Fibroblast of peridontal ligament (primary cell): ENCODE measurements around the gene CSF2RB.

Experiments used
- DNase-seq: peaks from one replicate; pipeline ENCODE4 v3.0.0-alpha.2; 2010; ENCODE audit errors: extremely low read depth

The CSF2RB gene

DNA sequence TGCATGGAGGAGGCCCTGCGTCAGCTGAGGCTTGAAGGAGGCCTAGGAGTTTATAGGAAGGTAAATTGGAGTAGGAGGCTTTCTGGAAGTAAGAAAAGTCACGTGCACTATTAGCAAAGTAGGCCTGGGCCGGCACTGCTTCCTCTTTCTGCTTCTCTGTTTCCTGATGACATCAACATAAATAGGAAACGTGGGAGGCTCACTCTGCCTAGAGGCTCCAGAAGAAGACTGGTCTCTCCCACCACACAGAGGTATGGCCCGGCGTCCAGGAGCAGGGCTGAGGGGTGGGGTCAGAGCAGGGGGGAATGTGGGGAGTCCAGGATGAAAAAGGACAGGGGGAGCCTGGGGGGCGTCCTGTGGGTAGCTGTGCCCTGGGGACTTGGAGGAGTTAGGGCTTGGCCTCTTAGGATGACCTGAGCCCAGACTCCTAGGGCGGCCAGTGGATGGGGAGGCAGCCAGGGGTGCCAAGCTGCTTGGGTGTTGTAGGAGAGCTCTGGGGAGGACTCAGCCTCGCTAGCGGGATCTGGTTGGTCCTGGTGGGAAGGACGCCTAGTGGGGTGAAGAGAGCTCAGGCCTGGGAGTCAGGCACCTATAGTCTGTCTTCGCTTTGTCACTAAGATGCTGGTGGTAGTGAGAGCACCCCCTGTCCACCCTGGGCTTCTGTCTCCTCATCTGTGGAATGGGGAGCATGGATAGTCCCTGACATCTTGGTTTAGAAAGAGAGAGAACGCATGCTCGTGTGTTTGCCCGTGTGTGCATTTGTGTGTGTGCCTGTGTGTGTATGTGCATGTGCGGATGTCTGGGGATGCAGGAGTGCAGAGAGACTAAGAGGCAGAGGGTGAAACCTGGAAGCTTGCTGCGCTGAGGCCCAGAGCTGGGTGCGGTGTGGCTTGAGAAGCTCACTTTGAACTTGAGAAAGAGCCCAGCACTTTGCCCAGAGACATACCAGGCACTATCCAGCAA lies at the start of gene CSF2RB:
TSS of gene CSF2RB (plus strand) at position 202 of the 963 bp plus-strand sequence. CDS start 8,580 bp downstream, outside the sequence.
- DNase-seq, result no peak

DNA sequence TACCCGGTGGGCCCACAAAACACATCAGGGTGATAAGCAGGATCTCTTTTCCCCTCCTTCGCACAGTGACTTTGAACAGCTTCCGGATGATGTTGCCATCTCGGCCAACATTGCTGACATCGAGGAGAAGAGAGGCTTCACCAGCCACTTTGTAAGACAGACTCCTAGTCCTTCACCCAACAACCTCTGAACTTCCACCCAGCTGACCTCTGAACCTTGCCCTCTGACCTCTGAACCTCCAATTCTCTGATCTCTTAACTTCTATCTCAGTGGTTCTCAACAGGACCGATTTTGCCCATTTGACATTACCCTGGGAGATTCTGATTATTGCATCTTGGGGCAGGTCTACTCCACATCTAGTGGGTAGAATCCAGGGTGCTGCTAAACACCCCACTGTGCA lies 49.4 kb upstream of the CSF2RB start:
- no peak for DNase-seq

DNA sequence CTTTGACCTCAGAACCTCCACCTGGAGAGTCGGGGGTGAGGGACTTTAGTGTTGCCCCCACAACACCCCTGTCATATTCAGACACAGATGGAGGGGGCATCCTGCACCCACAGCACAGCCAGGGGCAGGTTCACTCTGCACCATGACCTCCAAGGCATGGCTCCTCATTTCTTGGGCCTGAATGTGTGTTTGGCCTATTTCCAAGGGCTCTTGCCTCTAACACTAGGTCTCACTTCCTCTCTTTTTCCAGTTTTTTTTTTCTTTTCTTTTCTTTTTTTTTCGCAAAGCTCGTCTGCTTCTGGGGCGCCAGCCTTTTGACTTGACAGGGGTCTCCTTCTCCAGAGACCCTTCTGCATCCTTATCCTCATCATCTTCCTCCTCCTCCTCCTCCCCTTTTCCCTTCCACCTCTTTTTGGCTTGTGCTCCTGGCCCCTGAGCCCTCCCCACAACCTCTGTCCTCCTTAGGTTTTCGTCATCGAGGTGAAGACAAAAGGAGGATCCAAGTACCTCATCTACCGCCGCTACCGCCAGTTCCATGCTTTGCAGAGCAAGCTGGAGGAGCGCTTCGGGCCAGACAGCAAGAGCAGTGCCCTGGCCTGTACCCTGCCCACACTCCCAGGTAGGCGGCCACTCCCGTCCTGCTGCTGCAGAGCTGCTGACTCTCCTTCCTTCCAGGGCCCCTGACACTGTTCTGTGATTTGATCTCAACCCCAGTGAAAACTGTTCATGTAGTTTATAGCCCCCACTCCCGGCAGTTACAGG lies 48.8 kb upstream of the CSF2RB start:
- DNase-seq, result no peak

DNA sequence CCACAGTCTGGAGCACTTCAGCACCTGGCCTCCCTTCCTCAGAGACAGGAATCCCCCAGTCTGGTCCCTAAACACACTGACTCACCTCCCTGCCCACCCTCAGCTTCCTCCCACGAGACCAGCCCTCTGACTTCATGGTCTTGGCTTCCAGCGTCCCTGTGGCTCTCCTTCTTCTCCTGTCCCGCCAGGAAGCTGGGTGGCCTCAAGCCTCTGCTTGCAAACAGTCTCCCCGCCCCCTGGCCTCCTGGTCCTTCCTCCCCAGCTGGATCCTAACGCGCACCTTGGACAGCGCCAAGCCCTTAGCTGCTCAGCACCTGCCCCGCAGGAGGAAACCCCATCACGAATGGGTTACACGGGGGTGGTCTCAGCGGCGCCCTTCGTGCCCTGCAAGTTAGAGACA lies 48.1 kb upstream of the CSF2RB start:
- no peak for DNase-seq

DNA sequence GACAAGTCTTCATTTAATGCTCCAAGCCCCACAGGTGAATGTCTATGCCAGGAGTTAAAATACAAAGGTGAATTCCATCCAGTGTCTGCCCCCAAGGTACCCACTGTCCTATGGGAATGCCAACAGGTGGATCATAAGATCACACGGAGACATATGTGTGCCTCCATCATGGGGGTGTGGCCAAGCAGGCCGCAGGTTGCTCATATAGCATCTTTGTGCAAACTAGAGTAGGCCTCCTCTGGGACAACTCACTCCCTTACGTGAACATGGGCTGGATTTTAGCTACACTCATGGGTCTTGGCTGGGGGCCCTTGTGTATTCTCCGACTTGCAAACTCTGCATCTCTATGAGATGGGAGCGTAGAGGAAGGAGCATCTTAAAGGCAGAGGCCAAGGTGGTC lies 45.7 kb upstream of the CSF2RB start:
- no peak for DNase-seq

DNA sequence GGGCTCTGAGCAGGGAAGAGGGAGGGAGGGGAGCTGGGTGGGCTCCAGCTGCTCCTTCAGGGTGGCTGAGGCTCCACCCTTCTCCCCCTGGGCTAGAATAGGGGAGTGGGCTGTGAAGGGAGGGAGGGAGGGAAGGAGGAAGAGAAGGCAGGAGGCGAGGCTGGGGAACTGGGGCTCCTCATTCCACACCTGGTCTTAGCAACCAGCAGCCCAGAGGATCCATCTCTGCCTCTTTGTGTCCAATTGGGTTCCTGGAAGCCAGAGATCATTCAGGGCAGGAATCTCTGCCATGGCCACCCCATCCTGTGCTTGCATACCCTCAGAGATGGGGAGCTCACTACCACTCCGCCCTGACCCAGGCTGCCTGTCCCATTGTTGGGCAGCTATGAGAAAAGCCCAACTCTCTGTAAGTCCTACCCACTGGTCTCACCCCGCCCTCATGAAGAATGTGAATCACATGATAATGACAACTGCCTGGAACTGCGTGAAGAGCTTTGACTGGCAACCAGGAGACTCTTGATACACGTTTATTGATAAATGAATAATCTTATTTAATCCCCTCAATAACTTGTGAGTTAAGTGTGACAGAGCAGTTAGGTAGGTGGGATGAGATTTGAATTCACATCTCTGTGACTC lies 44.8 kb upstream of the CSF2RB start:
- no peak for DNase-seq

DNA sequence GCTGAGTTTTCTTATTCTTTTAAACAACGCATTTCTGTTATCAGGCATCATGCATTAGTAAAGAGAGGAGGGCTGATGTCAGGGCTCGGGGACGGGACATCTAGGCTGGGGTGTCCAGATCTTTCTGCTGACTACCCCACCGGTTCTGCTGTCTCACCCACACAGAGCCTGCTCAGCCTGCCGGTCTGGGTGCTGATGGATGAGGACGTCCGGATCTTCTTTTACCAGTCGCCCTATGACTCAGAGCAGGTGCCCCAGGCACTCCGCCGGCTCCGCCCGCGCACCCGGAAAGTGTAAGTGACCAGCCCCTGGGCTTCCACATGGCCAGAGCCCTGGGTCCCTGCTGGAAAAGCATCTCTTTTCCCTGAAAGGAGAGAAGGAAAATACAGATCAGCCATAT lies 43.2 kb upstream of the CSF2RB start:
- no peak for DNase-seq

DNA sequence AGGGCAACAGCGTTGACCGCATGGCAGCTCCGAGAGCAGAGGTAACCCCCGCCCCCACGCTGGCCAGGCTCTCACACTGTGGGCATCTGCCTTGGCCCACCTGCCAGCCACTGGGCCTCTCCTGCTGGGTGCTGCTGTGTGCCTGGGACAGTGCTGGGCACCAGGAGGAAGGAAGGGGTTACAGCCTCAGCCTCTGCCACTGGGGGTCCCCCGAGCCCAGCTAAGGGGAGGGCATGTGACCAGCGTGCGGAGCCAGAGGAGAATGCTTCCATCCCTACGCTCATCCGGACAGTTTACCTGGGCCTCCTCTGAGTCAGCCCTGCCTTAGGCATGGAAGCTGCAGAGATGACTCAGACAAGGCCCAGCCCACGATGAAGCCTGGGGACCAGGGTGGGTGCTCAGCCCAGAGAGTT lies 41.8 kb upstream of the CSF2RB start:
- no peak for DNase-seq

DNA sequence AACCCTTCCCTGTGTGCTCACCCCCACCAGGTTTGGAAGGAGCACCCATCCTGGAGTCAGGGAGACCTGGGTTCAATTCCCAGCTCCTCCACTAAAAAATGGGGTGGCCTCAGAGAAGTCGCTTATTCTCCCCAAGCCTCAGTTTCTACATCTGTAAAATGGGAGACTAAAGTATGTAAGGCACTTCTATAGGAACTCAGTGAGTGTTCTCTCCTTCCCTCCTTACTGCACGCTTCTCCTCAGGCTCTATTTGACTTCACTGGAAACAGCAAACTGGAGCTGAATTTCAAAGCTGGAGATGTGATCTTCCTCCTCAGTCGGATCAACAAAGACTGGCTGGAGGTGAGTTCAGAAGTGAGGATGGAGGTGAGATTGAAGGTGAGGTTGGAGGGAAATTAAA lies 41.3 kb upstream of the CSF2RB start:
- DNase-seq, result no peak

DNA sequence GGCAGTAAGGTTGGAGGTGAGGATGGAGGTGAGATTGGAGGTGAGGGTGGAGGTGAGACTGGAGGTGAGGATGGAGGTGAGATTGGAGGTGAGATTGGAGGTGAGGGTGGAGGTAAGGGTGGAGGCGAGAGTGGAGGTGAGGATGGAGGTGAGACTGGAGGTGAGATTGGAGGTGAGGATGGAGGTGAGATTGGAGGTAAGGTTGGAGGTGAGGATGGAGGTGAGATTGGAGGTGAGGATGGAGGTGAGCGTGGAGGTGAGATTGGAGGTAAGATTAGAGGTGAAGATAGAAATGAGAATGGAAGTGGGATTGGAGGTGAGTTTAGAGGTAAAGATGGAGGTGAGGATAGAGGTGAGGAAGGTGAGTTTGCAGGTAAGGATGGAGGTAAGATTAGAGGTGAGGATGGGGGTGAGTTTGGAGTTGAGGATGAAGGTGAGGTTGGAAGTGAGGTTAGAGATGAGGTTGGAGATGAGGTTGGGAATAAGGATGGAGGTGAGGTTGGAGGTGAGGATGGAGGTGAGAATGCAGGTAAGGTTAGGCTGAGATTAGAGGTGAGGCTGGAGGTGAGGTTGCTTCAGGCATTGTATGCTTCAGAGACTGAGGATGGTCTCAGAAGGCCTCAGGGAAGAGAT lies 40.4 kb upstream of the CSF2RB start:
- DNase-seq, result no peak

DNA sequence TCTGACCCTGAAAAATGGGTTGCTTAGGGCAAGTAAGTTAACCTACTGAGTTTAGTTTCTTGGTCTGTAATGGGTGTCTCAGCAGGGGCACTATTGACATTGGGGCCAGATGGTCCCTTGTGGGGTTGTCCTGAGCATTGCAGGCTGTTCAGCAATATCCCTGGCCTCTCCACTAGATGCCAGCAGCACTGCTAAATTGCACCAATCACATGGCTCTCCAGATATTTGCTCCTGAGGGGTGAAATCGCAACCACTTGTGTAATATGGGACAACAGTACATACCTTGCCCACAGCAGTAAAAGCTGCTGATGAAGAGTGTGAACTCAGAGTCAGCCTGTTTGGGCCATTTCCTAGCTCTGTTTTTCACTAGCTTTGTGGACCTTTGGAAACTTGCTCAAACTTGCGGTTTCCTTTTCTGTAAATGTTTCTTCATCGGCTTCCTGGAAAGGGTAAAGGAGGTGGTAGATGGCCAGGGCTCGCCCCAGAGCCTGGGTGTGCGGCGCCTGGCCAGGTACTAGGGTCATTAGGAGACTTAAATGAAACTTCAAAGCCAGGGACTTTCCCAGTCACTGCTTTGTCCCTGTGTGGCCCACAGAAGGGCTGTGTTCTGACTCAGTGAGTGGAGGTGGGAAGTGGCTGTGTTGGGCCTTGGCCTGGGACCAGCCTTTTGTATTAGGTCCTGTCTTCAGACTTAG lies 39.7 kb upstream of the CSF2RB start:
- DNase-seq, result peak; percentile 62

DNA sequence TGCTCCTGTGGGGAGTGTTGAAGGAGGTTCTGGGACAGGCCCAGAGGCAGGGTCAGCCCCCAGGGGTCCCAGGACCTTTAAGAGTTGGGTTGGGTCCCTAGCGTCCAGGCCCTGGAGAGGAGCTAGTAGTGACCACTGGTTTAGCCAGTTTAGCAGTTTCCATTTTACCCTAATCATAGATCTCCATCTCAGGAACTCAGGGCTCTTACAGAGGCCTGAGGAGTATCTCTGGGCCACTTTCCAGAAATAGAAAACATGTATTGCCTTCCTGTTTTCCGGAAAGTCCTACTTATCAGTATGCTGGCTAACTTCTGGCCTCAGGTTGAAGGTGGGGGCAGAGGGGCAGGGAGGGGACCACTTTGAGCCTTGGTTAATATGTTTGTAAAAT lies 39.1 kb upstream of the CSF2RB start:
- no peak for DNase-seq

DNA sequence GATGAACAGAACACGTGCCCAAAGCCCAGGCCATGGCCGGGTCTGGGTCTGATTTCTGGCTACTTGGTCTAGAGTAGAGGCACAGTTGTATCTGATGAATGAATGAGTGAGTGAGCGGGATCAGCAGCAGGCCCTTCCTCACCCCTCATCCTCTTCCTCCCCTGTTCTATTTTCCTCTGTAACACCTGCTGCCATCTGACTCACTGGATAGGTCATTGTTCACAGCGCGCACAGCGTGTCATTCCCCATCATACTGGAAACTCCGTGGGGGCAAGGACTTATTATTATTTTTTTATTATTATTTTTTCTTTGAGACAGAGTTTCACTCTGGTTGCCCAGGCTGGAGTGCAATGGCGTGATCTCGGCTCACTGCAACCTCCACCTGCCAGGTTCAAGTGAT lies 38.7 kb upstream of the CSF2RB start:
- DNase-seq, result no peak

DNA sequence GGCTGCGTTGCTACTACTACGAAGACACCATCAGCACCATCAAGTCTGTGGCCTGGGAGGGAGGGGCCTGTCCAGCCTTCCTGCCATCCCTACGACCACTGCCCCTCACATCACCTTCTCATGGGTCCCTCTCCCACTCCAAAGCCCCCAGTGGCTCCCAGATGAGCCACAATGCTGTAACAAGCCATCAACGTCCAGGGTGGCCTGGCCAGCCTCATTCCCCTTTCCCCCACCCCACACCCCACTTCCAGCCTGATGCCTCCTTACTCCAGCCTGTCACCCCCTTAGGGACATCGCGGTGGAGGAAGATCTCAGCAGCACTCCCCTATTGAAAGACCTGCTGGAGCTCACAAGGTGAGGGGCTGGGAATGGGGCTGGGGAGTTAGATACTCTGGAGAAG lies 37.7 kb upstream of the CSF2RB start:
- DNase-seq, result no peak

DNA sequence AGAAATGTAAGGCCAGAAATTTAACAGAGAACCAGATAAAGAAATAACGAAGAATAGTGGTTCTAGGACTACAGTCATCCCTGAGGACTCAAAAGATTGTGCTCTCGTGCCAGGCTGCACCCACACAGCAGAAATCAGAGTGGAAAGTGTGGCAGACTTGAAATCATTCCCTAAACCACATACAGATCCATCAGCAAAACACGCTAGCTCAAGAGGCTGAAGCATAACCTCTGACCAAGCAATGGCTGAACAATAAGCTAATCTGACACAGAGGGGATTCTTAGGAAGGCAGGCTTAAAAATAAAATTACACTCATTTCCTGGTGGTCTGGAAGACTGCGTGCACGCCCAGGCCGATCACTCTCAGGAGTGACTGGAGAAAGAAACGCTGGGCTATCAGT lies 33.7 kb upstream of the CSF2RB start:
- DNase-seq, result peak; percentile 68

DNA sequence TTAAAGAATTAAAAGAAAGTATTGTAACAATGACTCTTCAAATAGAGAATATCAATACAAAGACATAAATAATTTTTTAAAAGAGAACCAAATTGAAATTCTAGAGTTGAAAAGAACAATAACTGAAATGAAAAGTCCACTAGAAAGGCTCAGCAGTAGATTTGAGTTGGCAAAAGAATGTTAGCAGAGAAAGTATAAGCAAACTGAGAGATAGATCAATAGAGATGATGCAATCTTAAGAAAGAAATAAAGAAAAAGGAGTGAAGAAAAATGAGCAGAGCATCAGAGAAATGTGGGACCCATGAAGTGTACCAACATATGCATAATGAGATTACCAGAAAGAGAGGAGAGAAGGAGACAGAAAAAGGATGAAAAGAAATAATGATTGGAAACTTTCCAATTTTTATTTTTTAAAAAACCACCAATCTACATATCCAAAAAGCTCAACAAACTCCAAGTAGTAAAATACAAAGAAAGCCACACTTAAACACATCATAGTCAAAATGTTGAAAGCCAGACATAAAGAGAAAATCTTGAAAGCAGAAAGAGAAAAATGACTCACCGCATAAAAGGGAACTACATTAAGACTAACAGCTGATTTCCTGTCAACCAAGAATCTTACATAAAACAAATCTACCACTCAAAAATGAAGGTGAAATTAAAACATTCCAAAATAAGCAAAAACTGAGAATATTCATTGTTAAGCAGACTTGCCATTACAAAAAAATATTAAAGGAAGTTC lies 31.8 kb upstream of the CSF2RB start:
- peak; percentile 5 for DNase-seq

DNA sequence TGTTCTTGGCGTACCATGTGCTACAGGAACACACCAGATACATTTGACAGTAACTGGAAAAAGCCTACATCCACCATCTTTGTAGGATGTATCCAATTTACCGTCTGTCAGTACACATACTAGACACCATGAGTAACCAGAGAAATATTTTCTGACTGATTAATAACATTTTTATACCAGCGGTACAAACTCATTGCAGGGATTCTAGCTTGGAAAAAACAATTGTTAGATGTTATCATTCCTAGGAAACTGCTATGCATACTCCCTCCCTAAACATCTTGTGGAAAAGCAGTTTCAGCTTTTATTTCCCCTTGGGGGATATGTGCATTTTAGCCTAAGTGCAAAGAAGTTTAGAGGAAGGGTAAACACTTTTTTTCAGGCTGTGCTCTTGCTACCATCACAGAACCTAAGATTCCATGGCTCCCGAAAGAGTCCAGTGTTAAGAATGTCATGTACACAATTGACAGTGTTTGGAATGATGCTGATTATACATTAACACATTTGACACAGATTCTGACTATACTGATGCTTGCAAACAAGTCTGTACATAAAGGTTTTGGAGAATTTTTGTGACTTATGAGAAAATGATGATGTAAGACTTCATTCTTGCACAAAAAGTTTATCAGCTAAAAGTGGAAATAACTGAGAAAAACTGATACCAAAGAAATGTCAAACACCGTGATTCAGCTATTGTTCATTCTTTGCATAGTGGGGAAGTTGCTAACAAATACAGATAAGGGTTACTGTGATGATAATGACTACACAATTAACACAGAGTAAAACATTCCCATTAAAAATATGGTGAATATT lies 28.9 kb upstream of the CSF2RB start:
- DNase-seq, result no peak

DNA sequence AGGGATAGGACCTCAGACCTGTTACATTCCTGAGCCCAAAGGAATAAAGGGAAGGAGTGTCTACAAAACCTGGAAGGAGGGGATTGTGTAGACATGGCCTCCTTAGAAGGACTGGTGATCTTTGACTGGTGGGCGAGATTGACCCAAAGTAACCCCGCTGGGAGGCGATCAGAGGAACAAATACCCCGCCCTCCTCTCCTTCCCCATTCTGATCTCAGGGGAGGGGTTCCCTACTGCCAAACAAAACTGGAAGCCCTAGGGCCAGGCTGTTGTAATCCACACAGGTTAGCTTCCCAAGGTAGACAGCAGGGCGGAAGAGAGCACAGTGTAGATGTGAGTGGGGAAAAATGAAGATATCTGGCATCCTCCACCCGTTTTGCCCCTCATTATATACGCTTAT lies 28.0 kb upstream of the CSF2RB start:
- DNase-seq, result no peak

DNA sequence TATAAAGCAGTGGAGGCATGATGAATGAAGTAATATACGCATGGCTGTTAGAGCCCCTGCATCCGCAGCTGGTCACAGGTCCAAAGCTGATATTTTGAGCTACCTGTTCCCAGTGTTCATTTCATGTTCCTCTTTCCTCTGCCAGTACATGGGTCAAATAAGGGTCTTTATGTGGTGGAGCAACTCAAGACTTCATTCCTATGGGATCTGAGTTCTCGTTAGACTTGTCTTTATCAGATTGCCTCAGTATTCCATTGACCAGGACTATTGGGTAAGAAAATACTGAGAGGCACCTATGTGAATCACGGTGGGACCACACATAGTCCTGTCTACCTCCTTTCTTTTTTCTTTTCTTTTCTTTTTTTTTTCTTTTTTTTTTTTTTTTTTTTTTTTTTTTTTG lies 27.4 kb upstream of the CSF2RB start:
- DNase-seq, result no peak

DNA sequence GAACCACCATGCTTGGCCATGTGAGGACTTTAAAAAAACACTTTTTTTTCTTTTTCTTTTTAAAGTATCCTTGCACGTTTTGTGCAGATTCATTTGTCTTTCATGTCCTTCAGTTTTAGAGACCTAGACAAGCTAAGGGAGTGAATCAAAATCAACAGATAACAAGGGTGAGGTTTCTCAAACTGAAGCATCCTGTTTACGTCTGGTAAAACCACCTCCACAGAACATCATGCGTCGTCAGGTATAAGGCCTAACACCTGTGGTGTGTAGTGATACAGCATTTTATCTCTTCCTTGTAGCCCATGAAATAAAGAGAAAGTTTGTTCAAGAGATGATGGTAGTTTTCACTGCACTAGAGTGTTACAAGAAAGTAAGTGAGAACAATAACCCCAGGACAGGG lies 26.3 kb upstream of the CSF2RB start:
- DNase-seq, result no peak
